ENCODE measurements around the gene ZNF280D. TPM values are rescaled to one million over a fixed set of nuclear protein-coding genes. Genes with fewer than 3 reads are reported as not detected.

ZNF280D gene
- total and polyA plus RNA-seq, 2 of the 8 experiments (the other 6 are each of a cell fraction or from before 2014, with no cell fraction given): 7.4 to 27.5 TPM

DNA sequence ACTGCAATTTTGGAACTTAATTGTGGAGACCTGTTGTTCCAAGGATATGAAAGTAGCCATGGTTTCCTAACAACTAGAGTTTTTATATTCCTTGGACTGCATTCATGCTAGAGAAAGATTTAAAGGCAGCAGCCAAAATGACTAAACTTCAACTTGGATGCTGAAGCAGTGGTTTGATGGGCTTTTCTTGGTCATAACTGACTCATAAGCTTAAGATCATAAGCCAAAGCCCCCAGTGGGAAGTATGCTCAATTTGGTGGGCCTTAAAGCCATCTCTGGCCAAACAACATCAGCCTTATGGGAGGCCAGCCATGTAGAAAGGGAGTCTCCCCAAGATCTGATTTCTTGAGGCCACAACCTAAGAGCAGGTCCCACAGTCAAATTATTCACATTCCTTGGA, 80.2 kb downstream of the ZNF280D start:
- no peaks in the 10 kb centered on the region for H3K9me3 ChIP-seq (ENCODE audit: insufficient read depth in 2 of 2, low read depth in 1 of 2, low read length in 1 of 2)
- H3K27me3 ChIP-seq (replicated peaks in 1 of 4; ENCODE audit: control insufficient read depth in 3 of 4, extremely low read depth in 1 of 4, insufficient read depth in 3 of 4, low read length in 3 of 4): no peaks in the 10 kb centered on the region
- H3K27ac ChIP-seq (ENCODE audit: low read depth, low read length): no peak overlapping the region
- H3K4me1 ChIP-seq (replicated peaks in 1 of 4; ENCODE audit: control insufficient read depth in 3 of 4, insufficient read depth in 4 of 4, low read length in 3 of 4): no peaks in the 10 kb centered on the region
- no peak overlapping the region for H2BK15ac ChIP-seq (ENCODE audit: low read length)
- no peaks in the 10 kb centered on the region for H3K23me2 ChIP-seq (ENCODE audit: low read depth, low read length)
- H3K9ac ChIP-seq (replicated peaks in 1 of 4; ENCODE audit: extremely low read depth in 1 of 4, low read depth in 3 of 4, low read length in 3 of 4): no peak overlapping the region
- FAIRE-seq: no peak
- H4K8ac ChIP-seq (ENCODE audit: extremely low read depth, insufficient read depth, low read length): no peak overlapping the region
- ChIA-PET CTCF (ENCODE audit: partially characterized antibody) (no interaction called here), POLR2A (ENCODE audit: partially characterized antibody) (interaction anchor here (0.6 kb wide), 1 partner anchor 7 kb away, joined by 3 read pairs; no protein-coding TSS in a partner anchor)
- H2AFZ ChIP-seq (ENCODE audit: low read length): no peak overlapping the region
- no peak overlapping the region for H2BK12ac ChIP-seq (ENCODE audit: low read depth, low read length)
- no peak overlapping the region for H3K56ac ChIP-seq (replicated peaks; ENCODE audit: insufficient read length, low read depth, low read length)
- H4K91ac ChIP-seq (replicated peaks; ENCODE audit: insufficient read length, low read length): no peak overlapping the region
- no peaks in the 10 kb centered on the region for H3K79me1 ChIP-seq (ENCODE audit: low read depth, low read length)
- no peak overlapping the region for H3K4me2 ChIP-seq (ENCODE audit: insufficient read depth in 1 of 2, low read depth in 2 of 2, low read length in 2 of 2)
- no peak overlapping the region for H2BK5ac ChIP-seq (ENCODE audit: low read depth, low read length)
- H3K23ac ChIP-seq (ENCODE audit: insufficient read length): no peak overlapping the region
- H3K36me3 ChIP-seq (ENCODE audit: control insufficient read depth in 2 of 4, insufficient read depth in 4 of 4, low read length in 3 of 4): peaks cover 0 to 5% (median 0%) of the 10 kb centered on the region in 4 experiments; a peak in 1 of 8 replicates
- H3K4ac ChIP-seq (replicated peaks; ENCODE audit: insufficient read length, low read depth, low read length): no peak overlapping the region
- no peak overlapping the region for H2BK120ac ChIP-seq (replicated peaks; ENCODE audit: low read depth, low read length)
- no peak overlapping the region for H3K14ac ChIP-seq (ENCODE audit: insufficient read length)
- H3K4me3 ChIP-seq (ENCODE audit: extremely low read depth in 1 of 4, insufficient read depth in 2 of 4, low read depth in 3 of 4, low read length in 4 of 4): no peak overlapping the region
- H3K18ac ChIP-seq (ENCODE audit: extremely low read depth, low read length): no peak overlapping the region
- no peak overlapping the region for H2BK20ac ChIP-seq (ENCODE audit: low read length)
- no peaks in the 10 kb centered on the region for H3K79me2 ChIP-seq (ENCODE audit: control insufficient read depth in 1 of 2, insufficient read depth in 2 of 2, low read length in 2 of 2)
- H2AK5ac ChIP-seq (ENCODE audit: low read depth, low read length): no peak overlapping the region
- no peak overlapping the region for H4K5ac ChIP-seq (ENCODE audit: insufficient read length, low read depth, low read length)
- no peaks in the 10 kb centered on the region for H4K20me1 ChIP-seq (replicated peaks in 1 of 2; ENCODE audit: control insufficient read depth in 1 of 2, insufficient read depth in 2 of 2, low read length in 2 of 2)
- DNase-seq (ENCODE audit: low read depth in 1 of 2, low spot score in 2 of 2): no peak
- TF ChIP-seq SRF (IDR thresholded peaks at IDR 0.05; ENCODE audit: low read depth, low read length): no peak
- TF ChIP-seq MAFK (IDR thresholded peaks at IDR 0.05; ENCODE audit: low read depth, low read length): no peak
- TF ChIP-seq TBP (IDR thresholded peaks at IDR 0.05; ENCODE audit: low read depth, low read length): no peak
- TF ChIP-seq JUN (IDR thresholded peaks at IDR 0.05; ENCODE audit: low read depth, low read length): no peak
- TF ChIP-seq KDM5A (IDR thresholded peaks at IDR 0.05; ENCODE audit: low read length): no peak
- no peak for TF ChIP-seq ZNF274 (IDR thresholded peaks at IDR 0.05; ENCODE audit: borderline replicate concordance, extremely low read depth, low read length)
- TF ChIP-seq ATF2 (IDR thresholded peaks at IDR 0.05; ENCODE audit: low read length): no peak
- no peak for TF ChIP-seq POU5F1 (IDR thresholded peaks at IDR 0.05; ENCODE audit: low read depth, low read length)
- no peak for TF ChIP-seq POLR2AphosphoS5 (IDR thresholded peaks at IDR 0.05; ENCODE audit: low read depth, low read length)
- TF ChIP-seq CEBPB (IDR thresholded peaks at IDR 0.05; ENCODE audit: low read depth, low read length): no peak
- no peak for TF ChIP-seq E2F6 (IDR thresholded peaks at IDR 0.05)
- no peak for TF ChIP-seq SUZ12 (IDR thresholded peaks at IDR 0.05; ENCODE audit: low read length)

Data from H1 (cell line).